ENCODE data around the gene SIL1.
"Not testable (repeated sequence)": the region's sequence is repeated elsewhere in the genome, so short reads cannot be mapped to it uniquely, and the experiment has no call there.

Gene SIL1

GRCh38 chr5:138935466-138935865 lies 262.7 kb downstream of the SIL1 start:
- DNase-seq, result no peak

DNA sequence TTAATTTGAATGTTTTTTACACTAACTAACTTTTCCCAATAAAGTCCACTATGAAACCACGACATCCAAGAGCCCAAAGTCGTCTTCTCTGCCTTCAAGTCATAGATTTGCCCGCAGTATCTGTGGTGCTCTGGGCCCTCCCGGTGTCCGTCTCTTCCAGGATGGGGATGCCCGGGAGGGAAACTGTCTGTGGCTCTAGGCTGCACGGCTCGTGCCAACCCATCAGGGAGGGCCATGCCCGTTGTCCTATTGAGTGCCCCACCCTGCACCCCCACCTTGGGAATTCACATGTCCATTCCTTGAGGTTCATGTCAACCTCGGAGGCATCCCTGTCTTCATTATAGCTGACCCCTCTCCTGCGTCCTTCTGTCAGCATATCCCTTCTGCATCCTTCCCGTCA lies 263.2 kb downstream of the SIL1 start:
- DNase-seq, result no peak

- DNase-seq, result no peak
Measured at GRCh38 chr5:138933522-138934290, 264.5 kb downstream of the SIL1 start.

- DNase-seq, result no peak
Measured at GRCh38 chr5:138932171-138932810, 265.9 kb downstream of the SIL1 start.

- no peak for DNase-seq
Measured at GRCh38 chr5:138930371-138931097, 267.6 kb downstream of the SIL1 start.

GRCh38 chr5:138929571-138929955 lies 268.6 kb downstream of the SIL1 start:
- no peak for DNase-seq

GRCh38 chr5:138927979-138928378 lies 270.2 kb downstream of the SIL1 start:
- DNase-seq, result no peak

DNA sequence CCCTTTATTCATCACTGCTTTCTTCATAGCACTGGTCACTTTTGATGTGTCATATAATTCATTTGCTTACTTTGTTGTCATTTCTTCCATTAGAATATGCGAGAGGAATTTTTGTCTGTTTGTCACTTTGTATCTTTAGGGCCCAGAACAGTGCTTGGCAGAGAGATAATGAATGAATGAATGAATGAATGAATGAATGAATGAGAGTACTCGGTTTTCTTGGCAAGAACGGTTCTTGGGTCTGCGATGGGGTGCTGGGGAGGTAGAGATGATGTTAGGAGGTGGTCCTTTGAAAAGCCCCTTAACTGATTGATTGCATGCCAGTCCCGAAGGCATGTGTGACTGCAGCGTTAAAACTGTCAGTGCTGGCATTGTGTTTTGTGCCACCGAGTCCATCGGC lies 270.6 kb downstream of the SIL1 start:
- no peak for DNase-seq

- no peak for DNase-seq
Measured at GRCh38 chr5:138926688-138927448, 271.3 kb downstream of the SIL1 start.

DNA sequence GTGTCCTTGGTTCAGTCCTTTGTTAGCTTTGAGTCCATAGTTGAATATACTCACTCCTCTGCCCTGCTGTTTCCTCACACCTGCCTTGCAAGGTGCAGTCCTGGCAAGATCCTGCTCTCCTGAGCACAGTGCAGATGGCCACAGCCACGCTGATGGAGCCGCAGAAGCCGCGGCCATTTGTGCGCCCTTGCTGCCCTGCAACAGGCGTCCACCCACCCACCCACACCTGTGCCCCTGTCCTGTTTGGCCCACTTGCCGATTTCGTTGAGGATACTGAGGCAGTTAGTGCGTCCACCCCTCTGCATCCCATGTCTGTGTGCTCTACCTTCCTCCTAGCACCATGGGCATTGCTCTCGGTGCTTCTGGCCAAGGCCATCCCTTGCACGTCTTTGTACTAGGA lies 271.9 kb downstream of the SIL1 start:
- no peak for DNase-seq

DNA sequence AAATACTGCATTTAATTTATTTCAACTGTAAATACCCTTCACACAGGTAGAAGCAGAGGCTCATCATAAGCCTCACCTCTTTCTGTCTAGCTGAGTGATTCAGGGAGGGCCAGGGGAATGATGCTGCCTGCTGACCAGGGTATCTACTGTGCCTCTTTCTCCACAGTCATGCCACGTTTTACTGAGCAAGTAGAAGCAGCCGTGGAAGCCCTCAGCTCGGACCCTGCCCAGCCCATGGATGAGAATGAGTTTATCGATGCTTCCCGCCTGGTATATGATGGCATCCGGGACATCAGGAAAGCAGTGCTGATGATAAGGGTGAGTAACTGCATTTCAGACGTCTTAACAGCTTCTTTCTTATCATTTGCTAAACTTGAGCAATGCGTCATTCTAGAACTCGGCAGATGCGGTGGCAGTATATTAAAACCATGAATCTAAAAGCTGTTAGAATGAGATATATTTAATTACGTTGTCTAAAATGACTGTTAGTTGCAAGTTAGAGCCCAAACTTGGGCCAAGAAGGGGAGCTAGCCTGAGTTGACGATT lies 273.0 kb downstream of the SIL1 start:
- DNase-seq, result no peak

DNA sequence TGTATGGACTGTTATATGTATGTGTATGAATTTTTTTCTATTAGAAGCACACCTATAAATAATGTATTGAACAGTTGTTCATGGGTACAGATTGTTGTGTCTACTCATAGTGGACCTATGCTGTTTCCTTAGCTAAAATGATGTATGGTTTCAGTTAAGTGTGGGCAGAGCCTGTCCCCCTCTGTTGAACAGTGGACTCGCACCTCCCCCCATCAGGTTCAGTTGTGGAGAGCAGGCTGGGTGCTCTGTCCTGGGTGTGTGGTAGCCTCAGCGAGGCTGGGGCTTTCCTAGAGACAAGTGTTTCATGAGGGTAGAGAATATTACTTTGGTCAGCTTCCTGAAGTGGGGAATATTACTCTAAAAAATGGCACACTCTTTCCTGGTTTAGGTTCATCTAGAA lies 275.7 kb downstream of the SIL1 start:
- DNase-seq, result no peak

GRCh38 chr5:138921362-138921761 lies 276.8 kb downstream of the SIL1 start:
- not testable (repeated sequence) for DNase-seq

DNA sequence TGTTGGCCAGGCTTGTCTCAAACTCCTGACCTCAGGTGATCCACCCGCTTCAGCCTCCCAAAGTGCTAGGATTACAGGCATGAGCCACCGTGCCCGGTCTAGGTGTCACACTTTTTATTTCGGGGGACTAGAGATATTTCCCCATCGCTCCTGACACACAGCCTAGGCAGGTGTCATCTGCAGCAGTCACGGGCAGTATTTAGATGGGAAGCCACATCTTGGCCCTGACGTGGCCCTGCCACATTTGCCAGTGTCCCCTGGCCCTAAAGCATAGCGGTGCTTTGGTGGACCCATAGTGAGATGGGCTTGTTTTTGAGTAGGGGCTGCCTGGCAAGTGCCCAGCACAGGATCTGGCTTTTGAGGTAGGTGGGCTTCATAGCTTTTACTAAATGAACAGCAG lies 278.0 kb downstream of the SIL1 start:
- no peak for DNase-seq

DNA sequence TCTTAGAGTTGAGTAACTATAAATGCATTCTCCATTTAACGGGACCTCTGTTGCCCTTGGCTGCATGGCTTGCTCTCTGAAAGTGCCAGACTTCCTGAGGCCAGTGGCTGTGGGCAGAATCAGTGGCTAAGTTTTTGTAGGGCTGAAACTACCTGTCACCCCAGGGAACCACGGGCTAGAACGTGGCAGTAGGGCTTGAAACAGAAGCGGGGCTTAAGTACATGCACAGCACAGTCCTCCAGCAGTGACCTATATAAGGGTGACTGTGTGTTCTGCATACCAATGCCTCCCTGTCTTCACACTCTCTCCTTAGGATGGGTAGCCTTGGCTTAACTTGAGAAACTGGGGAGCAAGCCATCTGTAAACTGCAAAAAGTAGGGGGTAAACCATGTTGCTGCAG lies 279.5 kb downstream of the SIL1 start:
- DNase-seq, result no peak

GRCh38 chr5:138914338-138914737 lies 283.8 kb downstream of the SIL1 start:
- DNase-seq, result no peak

DNA sequence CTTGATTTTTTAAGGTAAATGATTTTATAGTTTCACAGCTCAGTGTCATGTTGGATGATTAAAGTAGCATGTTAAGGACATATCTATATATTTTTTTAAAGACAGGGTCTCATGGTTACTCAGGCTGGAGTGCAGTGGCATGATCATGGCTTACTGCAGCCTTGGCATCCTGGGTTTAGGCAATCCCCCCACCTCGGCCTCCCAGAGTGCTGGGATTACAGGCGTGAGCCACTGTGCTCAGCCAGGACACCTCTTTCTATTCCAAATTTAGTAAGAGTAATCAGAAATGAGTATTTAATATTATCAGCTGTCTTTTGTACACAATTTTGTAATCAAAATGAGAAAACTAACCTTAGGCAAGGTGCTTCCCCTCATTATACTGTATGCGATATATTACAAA lies 284.4 kb downstream of the SIL1 start:
- DNase-seq, result no peak

DNA sequence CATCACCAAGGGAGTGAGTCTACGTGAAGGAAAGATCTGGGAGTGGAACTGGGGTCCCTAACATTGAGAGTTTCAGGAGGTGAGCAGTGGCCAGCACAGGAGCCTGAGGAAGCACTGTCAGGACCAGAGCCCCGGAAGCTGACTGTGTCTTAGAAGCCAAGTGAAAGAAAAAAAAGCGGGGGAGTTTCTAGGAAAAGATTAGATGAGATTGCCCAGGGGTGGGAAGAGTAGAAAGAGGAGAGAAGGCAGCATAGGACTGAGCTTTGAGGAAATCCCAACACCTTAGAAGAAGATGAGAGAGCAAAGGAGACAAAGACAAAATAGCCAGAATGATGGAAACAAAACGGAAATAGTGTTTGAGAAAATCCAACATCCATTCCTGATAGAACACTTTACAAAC lies 286.1 kb downstream of the SIL1 start:
- no peak for DNase-seq

- DNase-seq, result no peak
Measured at GRCh38 chr5:138911441-138911840, 286.7 kb downstream of the SIL1 start.

GRCh38 chr5:138910546-138911185 lies 287.5 kb downstream of the SIL1 start:
- DNase-seq, result no peak

- DNase-seq, result no peak
Measured at GRCh38 chr5:138909734-138910133, 288.4 kb downstream of the SIL1 start.

GRCh38 chr5:138905541-138905940 lies 292.6 kb downstream of the SIL1 start:
- DNase-seq, result no peak

Data from KG1 (cell line).